Measurements from ENCODE around the gene SESN2.

SESN2 gene

DNA sequence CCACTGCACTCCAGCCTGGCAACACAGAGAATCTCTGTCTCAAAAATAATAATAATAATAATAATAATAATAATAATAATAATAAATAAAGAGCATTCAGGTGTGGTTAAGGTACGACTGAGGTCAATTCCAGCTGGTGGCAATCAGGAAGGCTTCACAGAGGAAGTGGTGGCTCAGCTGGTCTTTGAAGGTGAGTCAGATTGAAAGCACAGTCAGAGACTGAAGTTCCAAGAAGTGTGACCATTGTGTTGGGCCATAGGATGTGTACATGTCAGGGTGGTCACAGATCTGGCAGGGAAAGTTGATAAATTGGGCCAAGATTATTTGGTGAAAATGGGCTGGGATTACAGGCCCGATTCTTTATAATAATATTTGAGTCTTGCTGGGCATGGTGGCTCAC, 38.5 kb downstream of the SESN2 start:
- H3K9me3 ChIP-seq, result no peaks in the 10 kb centered on the region
- H4K20me1 ChIP-seq, result no peaks in the 10 kb centered on the region
- H3K27ac ChIP-seq, result no peak overlapping the region
- H3K9ac ChIP-seq, result no peak overlapping the region
- no peaks in the 10 kb centered on the region for H3K36me3 ChIP-seq
- no peak overlapping the region for H3K4me3 ChIP-seq
- H3K27me3 ChIP-seq, result no peaks in the 10 kb centered on the region
- no peak overlapping the region for H3K4me2 ChIP-seq
- TF ChIP-seq Cebpa-rat (IDR thresholded peaks at IDR 0.05), result no peak
- no peaks in the 10 kb centered on the region for H3K4me1 ChIP-seq

DNA sequence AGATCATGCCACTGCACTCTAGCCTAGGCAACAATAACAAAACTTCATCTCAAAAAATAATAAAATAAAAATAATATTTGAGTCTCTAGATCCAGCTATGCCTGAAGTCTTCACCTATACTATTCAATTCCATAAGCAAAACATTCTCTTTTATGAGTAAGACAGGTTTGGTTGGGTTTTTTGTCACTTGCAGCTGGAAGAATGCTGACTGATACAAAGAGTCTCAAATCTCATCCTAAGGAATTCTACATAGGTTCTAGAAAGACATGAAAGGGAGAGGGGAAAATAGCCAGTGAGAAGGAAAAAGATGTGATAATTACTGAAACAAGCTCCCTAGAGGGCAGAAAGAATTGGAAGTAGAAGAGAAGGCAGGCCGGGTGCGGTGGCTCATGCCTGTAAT, 39.1 kb downstream of the SESN2 start:
- H3K27ac ChIP-seq, result no peak overlapping the region
- no peaks in the 10 kb centered on the region for H3K9me3 ChIP-seq
- H3K36me3 ChIP-seq, result no peaks in the 10 kb centered on the region
- H3K9ac ChIP-seq, result no peak overlapping the region
- no peak overlapping the region for H3K4me2 ChIP-seq
- H3K4me1 ChIP-seq, result no peaks in the 10 kb centered on the region
- no peaks in the 10 kb centered on the region for H4K20me1 ChIP-seq
- H3K4me3 ChIP-seq, result no peak overlapping the region
- no peaks in the 10 kb centered on the region for H3K27me3 ChIP-seq
- no peak for TF ChIP-seq Cebpa-rat (IDR thresholded peaks at IDR 0.05)

DNA sequence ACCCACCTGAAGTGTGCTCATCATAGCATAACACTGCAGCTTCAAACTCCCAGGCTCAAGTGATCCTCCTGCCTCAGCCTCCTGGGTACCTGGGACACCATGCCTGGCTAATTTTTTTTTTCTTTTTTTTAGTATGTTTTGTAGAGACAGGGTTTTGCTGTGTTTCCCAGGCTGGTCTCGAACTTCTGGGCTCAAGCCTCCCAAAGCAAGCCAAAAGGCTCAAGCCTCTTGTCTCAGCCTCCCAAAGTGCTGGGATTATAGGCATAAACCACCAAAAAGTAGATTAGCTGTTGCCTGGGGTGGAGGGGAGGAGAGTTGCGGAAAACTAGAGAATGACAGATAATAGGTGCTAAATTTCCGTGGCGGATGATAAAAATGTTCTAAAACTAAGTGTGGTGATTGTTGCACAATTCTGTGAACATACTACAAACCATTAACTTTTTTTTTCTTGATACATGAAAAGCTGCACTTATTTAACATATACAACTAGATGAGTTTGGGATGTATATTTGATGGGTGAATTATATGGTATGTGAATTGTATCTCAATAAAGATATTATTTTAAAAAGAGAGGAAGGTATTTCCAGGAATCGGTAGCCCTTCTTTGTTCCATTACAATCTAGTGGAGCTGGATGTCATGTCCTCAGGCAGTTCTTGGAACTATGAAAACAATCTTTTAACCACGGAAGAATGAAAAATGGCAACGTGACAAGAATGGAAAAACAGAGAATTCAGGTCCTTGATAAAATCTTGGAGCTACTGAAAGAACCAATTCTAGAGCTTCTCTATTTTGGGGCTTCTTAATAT, 42.3 kb downstream of the SESN2 start:
- Histone ChIP-seq H3K4me1 (peaks cover 7% of the 10 kb centered on the region; the same call in 1 of the 2 replicates), H3K27me3 (no peaks in the 10 kb centered on the region), H3K4me3 (no peak overlapping the region), H3K9ac (no peak overlapping the region), H3K27ac (no peak overlapping the region), H3K36me3 (no peaks in the 10 kb centered on the region), H3K9me3 (no peaks in the 10 kb centered on the region), H4K20me1 (no peaks in the 10 kb centered on the region), H3K4me2 (no peak overlapping the region)
- TF ChIP-seq Cebpa-rat (IDR thresholded peaks at IDR 0.05), result no peak

DNA sequence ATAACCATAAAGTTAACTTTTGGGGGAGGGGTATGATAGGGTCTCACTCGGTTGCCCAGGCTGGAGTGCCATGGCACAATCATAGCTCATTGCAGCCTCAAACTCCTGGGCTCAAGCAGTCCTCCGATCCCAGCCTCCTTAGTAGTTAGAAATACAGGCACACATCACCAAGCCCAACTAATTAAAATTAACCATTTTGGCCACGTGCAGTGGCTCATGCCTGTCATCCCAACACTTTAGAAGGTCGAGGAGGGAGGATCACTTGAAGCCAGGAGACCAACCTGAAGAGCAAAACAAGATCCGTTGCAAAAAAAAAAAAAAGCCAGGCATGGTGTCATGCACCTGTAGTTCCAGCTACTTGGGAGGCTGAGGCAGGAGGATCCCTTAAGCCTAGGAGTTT, 42.9 kb downstream of the SESN2 start:
- peaks cover 7% of the 10 kb centered on the region; the same call in 1 of the 2 replicates for H3K4me1 ChIP-seq
- H3K9me3 ChIP-seq, result no peaks in the 10 kb centered on the region
- H3K9ac ChIP-seq, result no peak overlapping the region
- no peak overlapping the region for H3K4me2 ChIP-seq
- H4K20me1 ChIP-seq, result no peaks in the 10 kb centered on the region
- H3K27ac ChIP-seq, result no peak overlapping the region
- no peaks in the 10 kb centered on the region for H3K36me3 ChIP-seq
- H3K4me3 ChIP-seq, result no peak overlapping the region
- H3K27me3 ChIP-seq, result no peaks in the 10 kb centered on the region
- no peak for TF ChIP-seq Cebpa-rat (IDR thresholded peaks at IDR 0.05)

DNA sequence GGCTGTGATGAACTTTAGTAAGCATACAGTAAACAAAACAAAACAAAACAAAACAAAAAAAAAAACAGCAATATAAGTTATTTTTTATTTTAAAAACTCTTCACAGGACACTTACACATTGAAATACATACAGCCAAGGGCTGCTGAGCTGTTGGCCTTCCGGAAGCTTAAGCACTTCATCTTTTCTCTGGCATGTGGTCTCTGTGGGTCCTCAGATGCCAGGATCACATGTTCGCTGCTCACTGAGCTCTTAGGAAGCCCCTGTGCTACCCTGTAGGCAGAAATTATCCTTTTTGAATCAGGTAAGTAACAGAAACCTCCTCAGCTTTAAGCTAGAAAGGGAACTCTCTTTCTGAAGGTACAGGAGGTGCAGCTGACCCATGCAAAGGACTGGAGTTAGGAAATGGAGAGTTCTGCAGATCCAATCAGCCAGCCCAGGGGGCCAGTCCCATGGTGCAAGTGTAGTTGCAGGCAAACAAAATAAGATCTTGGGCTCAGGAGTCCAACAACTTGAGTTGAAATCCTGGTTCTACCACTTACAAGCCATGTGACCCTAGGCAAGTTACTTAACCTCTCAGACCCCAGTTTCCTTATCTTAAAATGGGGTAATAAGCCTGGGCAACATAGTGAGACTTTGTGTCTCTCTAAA, 47.1 kb downstream of the SESN2 start:
- H4K20me1 ChIP-seq, result no peaks in the 10 kb centered on the region
- no peak overlapping the region for H3K4me2 ChIP-seq
- H3K4me3 ChIP-seq, result no peak overlapping the region

DNA sequence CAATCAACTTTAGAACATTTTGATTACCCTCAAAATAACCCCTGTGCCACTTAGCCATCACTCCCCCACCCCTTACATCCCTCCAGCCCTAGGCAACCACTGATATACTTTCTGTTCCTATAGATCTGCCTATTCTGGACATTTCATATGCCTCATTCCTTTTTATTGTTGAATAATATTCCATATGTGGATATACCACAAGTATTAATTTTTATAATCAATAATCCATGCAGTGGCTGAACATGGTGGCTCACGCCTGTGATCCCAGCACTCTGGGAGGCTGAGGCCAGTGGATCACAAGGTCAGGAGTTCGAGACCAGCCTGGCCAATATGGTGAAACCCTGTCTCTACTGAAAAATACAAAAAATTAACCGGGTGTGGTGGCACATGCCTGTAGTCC, 49.4 kb downstream of the SESN2 start:
- Histone ChIP-seq H4K20me1 (no peaks in the 10 kb centered on the region), H3K4me3 (no peak overlapping the region), H3K27ac (no peak overlapping the region), H3K4me2 (no peak overlapping the region), H3K9me3 (no peaks in the 10 kb centered on the region; the same call in 1 of the 2 replicates), H3K4me1 (peaks cover 7% of the 10 kb centered on the region; the same call in 1 of the 2 replicates), H3K36me3 (no peaks in the 10 kb centered on the region), H3K27me3 (no peaks in the 10 kb centered on the region), H3K9ac (no peak overlapping the region)
- TF ChIP-seq Cebpa-rat (IDR thresholded peaks at IDR 0.05), result no peak

More for the DNA sequence above, 47.1 kb downstream of the SESN2 start:
- Histone ChIP-seq H3K27ac (no peak overlapping the region), H3K4me1 (peaks cover 7% of the 10 kb centered on the region; the same call in 1 of the 2 replicates), H3K36me3 (no peaks in the 10 kb centered on the region), H3K9me3 (no peaks in the 10 kb centered on the region; the same call in 1 of the 2 replicates), H3K9ac (no peak overlapping the region), H3K27me3 (no peaks in the 10 kb centered on the region)
- TF ChIP-seq Cebpa-rat (IDR thresholded peaks at IDR 0.05), result no peak

DNA sequence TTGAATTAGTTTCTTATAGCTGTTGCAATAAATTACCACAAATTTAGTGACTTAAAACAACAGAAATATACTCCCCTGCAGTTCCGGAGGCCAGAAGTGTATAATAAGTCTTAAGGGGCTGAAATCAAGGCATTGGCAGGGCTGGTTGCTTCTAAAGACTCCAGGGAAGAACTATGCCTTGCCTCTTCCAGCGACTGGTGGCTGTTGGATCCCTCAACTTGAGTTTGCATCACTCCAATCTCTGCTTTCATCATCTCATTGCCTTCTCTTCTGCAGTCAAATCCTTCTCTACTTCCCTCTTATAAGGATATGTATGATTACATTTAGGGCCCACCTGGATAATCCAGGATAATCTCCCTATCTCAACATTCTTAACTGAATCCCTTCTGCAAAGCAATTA, 50.4 kb downstream of the SESN2 start:
- H3K4me2 ChIP-seq, result no peak overlapping the region
- no peaks in the 10 kb centered on the region for H4K20me1 ChIP-seq
- H3K9me3 ChIP-seq, result no peaks in the 10 kb centered on the region; the same call in 1 of the 2 replicates
- H3K27ac ChIP-seq, result no peak overlapping the region
- H3K4me3 ChIP-seq, result no peak overlapping the region
- TF ChIP-seq Cebpa-rat (IDR thresholded peaks at IDR 0.05), result no peak
- H3K9ac ChIP-seq, result no peak overlapping the region
- peaks cover 6% of the 10 kb centered on the region for H3K4me1 ChIP-seq
- no peaks in the 10 kb centered on the region for H3K36me3 ChIP-seq
- no peaks in the 10 kb centered on the region for H3K27me3 ChIP-seq

DNA sequence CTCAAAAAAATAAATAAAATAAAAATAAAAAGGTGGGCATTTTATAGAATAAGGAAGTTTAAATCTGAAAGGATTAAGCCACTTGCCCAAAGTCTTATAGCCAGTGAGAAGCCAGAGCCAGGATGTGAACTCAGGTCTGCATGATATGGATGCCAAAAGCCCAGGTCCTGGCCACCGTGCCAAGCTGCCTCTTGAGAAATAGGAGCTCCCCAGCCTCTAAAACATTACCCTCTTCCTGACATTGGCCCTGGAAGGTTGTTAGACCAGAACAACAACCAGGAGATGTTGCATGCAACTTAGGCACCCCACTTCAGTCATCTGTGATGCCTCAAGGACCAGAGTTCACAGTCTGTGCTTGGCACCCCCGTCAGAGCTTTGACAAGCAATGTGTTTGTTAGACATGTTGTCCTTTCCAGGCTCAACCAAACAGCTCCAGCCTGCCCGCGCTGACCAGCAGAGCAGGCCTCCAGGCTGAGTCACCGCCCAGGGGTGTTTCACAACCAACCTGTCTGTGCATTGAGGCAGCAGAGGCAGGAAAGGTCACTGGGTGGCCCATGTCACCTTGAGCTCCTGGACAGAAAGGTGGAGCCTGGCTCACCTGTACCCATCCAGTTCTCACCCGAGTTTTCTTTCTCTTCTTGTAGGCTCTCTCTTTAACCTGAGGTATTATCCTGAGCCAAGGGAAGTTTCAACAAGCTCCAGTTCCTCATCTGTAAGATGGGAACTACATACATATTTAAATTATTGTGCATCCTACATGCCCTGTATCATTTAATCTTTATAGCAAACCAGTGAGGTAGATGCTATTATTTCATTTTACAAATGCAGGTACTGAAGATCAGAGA, 54.6 kb downstream of the SESN2 start:
- H4K20me1 ChIP-seq, result no peaks in the 10 kb centered on the region
- H3K36me3 ChIP-seq, result no peaks in the 10 kb centered on the region
- H3K4me2 ChIP-seq, result no peak overlapping the region
- peaks cover 8% of the 10 kb centered on the region for H3K4me1 ChIP-seq
- no peak for TF ChIP-seq Cebpa-rat (IDR thresholded peaks at IDR 0.05)
- H3K27ac ChIP-seq, result no peak overlapping the region
- no peaks in the 10 kb centered on the region for H3K27me3 ChIP-seq
- H3K4me3 ChIP-seq, result no peak overlapping the region
- no peak overlapping the region for H3K9ac ChIP-seq
- no peaks in the 10 kb centered on the region for H3K9me3 ChIP-seq

DNA sequence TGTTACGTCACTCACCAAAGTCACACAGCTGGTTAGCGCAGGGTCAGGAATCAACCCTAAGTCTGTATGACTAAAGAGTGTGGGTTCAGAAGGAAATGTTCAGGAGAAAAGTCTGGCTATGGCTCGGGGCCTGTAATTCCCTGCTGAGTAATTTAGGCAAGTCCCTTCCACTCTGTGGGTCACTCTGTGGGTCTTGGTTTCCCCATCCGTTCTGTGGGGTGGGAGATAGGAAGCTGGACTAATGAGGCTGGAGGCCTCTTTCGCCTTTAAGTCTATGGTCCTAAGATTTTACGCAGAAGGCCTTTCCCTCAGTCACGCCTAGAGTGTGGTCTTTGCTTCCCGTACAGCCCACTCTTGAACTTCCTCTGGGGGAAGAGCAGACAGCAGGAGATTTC, 55.2 kb downstream of the SESN2 start:
- no peak overlapping the region for H3K4me2 ChIP-seq

More for the DNA sequence above, 55.2 kb downstream of the SESN2 start:
- Histone ChIP-seq H3K9ac (no peak overlapping the region), H3K9me3 (no peaks in the 10 kb centered on the region), H3K4me3 (no peak overlapping the region), H3K27me3 (no peaks in the 10 kb centered on the region), H3K4me1 (peaks cover 8% of the 10 kb centered on the region), H4K20me1 (no peaks in the 10 kb centered on the region), H3K27ac (no peak overlapping the region), H3K36me3 (no peaks in the 10 kb centered on the region)
- TF ChIP-seq Cebpa-rat (IDR thresholded peaks at IDR 0.05), result no peak
